D721Med (cell line): ENCODE data around the gene EZH2.
A peak's percentile ranks its signal among the peaks of the same experiment; 100 is the strongest.

Experiments
- DNase-seq: peaks from one replicate; pipeline ENCODE4 v3.0.0; 2011; ENCODE audit warnings: low spot score; ENCODE audit not compliant: insufficient read length
- FAIRE-seq: peaks from 2 replicates; lab custom pipeline; 2011; peaks lifted over from hg19 to GRCh38; lab: Jason Lieb, UNC
- TF ChIP-seq, protein P1 (sequence below): IDR thresholded peaks from 2 replicates; pipeline ENCODE4 v1.5.1; 2012; ENCODE audit warnings: mild to moderate bottlenecking, control low read depth; ENCODE audit not compliant: insufficient read depth; ENCODE audit errors: missing control alignments

EZH2 gene

DNA sequence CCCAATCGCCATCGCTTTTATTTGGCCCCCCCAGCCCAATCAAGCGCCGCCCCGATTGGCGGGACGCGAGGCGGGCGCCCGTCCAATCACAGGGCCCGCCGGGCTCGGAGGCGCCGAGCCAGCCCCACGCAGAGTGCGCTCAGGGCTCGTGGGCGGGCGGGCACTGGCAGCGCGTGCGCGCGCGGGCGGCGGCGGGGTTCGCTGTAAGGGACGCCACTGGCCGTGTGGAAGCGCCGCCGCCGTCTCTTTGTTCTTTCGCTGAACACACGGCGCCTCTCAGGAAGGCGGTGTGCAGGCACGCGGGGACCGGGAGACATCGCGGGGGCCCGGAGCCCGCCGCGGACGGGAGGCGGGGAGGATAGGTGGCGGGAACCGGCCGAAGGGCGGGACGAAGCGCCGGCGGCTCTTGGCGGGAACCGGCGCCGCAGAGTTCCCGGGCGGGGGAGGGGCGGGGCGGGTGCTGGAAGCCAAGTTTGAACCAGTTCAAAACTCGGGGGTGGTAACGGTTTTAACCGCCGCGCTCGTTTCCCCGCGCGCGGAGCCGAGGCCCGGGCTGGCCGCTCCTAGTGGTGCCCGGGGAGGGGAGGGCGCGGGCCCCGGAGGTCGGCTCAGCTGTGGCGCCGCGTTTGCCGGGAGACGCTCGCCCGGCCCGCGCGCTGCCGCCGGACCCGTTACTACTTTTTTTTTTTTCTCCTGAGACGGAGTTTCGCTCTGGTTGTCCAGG lies 370 bp upstream of the EZH2 start:
- DNase-seq, result peak; percentile 74

DNA sequence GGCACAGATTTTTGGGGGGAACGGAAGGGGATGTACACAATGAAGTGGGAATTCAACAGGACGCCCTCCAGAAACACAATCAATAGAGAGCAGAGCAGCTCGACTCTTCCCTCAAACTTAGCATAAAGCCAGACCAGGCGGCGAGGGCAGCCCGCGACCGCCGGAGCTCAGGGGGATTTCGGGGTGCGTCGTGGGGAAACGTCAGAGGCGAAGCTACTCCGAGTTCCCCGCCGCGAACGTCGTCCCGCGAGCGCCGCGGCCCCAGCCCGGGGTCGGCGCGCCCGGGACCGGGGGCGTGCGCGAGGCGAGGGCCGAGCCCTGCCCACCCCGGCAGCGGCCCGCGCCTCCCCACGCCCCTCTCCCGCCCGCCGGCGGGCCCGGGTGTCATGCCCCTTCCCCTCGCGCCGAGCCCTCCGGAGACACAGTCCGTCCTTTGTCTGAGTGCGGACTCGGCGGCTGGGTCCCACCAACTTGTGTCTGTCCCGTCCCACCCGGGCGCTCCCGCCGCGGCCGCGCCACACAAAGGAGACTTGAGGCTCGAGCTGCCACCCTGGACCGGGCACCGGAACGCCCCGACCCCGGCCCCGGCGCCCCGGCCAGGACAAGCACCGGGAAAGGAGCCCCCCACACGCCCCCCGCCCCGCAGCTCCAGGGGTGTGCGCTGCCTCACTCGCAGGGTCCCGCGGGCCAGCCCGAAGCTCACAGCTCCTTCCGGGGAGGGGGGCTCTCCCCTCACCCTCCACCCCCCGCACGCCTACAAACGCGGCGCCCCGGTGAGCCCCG lies 634 bp downstream of the EZH2 start:
- FAIRE-seq, result no peak
- TF ChIP-seq, protein P1, sequence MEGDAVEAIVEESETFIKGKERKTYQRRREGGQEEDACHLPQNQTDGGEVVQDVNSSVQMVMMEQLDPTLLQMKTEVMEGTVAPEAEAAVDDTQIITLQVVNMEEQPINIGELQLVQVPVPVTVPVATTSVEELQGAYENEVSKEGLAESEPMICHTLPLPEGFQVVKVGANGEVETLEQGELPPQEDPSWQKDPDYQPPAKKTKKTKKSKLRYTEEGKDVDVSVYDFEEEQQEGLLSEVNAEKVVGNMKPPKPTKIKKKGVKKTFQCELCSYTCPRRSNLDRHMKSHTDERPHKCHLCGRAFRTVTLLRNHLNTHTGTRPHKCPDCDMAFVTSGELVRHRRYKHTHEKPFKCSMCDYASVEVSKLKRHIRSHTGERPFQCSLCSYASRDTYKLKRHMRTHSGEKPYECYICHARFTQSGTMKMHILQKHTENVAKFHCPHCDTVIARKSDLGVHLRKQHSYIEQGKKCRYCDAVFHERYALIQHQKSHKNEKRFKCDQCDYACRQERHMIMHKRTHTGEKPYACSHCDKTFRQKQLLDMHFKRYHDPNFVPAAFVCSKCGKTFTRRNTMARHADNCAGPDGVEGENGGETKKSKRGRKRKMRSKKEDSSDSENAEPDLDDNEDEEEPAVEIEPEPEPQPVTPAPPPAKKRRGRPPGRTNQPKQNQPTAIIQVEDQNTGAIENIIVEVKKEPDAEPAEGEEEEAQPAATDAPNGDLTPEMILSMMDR, result no peak
- DNase-seq, result no peak

More for the DNA sequence above, 370 bp upstream of the EZH2 start:
- FAIRE-seq, result no peak
- TF ChIP-seq, protein P1, result no peak

DNA sequence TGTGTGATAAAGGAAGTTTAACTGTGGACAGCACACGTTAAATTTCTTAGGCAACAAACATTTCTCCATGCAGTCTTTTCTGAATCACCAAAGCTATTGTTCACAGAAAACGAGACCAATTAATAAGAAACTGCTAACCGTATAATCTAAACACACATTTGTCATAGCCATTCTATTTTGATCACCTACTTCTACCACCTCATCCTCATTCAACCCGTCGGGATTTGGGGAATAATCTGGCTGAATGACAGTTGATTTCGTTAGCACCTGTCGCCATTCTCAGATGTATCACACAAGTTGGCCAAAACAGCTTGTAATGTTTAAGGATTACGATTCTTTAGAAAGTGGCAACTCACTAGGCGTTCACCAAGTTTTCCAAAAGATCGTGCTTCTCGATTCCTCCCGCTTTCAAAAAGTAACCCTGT lies 1.2 kb downstream of the EZH2 start:
- DNase-seq (no peak), FAIRE-seq (peak; percentile 35)
- TF ChIP-seq, protein P1, result no peak

DNA sequence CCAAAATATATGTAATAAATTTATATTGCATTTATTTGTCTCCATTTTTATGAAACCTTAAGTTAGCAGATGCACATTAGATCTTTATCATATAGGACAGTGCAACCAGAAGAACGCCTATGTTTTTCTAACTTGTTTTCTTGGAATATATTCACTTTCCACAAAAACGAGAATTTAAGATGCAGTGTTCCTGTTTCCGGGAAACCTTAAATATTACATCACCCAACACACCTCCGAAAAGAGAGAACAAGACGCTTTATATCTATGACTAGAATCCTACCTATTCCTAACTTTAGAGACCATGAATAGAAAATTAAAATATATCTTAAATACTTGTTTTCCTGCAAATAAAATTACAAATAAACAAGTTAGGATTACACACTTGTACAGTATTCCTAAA lies 1.9 kb downstream of the EZH2 start:
- no peak for DNase-seq
- no peak for FAIRE-seq
- TF ChIP-seq, protein P1, result no peak

DNA sequence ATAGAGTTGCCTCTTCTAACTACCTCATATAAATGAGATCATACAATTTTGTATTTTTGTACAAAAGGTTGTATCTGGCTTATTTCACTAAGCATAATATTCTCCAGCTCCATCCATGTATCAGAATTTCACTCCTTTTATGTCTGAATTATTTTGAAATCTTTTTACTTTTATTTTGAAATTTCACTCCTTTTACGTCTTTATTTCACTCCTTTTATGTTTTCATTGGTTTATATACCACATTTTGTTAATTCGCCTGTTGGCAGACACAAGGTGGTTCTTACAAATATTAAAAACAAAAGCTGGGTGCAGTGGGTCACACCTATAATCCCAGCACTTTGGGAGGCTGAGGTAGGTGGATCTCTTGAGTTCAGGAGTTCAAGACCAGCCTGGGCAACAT lies 5.8 kb downstream of the EZH2 start:
- DNase-seq, result no peak
- FAIRE-seq, result no peak
- TF ChIP-seq, protein P1, result no peak

DNA sequence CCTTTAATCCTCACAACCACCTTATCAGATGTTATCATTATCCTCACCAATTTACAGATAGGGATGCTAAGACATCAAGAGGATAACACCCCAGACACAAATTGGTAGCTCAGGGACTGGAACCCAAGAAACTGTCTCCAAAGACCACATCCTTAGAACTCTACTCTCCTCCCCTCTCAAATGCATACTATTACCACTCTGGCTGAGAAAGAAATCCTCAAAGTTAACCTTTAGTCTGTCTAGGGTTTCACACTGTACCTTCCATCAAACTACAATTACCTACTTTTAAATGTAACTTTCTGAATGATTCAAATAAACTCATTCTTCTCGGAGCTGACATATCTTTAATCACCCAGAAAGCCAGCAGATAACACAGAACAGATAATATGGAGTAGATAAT lies 6.6 kb downstream of the EZH2 start:
- TF ChIP-seq, protein P1, result no peak
- DNase-seq, result no peak
- FAIRE-seq, result no peak
